GM18511 (cell line): ENCODE measurements around the gene KRTAP5-4.
"Not testable (repeated sequence)": the region's sequence is repeated elsewhere in the genome, so short reads cannot be mapped to it uniquely, and the experiment has no call there.

Experiments used
- ATAC-seq: cut with Tn5 transposase; IDR thresholded peaks from one replicate; pipeline ENCODE4 v1.9.1; 2021; ENCODE audit warnings: mild to moderate bottlenecking, moderate library complexity; ENCODE audit not compliant: unreplicated experiment

The KRTAP5-4 gene

GRCh38 chr11:1653541-1654387 lies 31.8 kb upstream of the KRTAP5-4 start:
- no peak for ATAC-seq

GRCh38 chr11:1652771-1653540 lies 31.0 kb upstream of the KRTAP5-4 start:
- no peak for ATAC-seq

- ATAC-seq, result no peak
These were observed 30.5 kb upstream of the KRTAP5-4 start for GRCh38 chr11:1652442-1652770.

DNA sequence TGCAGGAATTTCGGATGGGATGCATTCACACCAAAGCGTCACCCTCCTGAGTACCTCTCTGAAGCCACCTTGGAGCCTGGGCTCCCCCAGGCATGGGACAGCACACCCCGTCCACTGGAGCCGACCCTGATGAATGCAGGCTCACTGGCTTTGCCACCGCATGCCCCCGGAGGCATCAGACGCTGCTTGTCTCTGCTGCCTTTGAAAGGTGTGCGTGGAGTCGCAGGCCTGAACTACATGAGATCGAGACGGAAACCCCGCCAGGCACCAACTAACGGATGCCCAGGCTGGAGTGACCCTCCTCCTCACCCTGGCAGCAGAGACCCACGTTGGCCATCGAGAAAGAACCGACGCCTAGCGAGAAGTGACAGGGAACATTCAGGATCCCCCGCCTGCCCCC lies 30.1 kb upstream of the KRTAP5-4 start:
- no peak for ATAC-seq

GRCh38 chr11:1651411-1651980 lies 29.6 kb upstream of the KRTAP5-4 start:
- ATAC-seq, result no peak

DNA sequence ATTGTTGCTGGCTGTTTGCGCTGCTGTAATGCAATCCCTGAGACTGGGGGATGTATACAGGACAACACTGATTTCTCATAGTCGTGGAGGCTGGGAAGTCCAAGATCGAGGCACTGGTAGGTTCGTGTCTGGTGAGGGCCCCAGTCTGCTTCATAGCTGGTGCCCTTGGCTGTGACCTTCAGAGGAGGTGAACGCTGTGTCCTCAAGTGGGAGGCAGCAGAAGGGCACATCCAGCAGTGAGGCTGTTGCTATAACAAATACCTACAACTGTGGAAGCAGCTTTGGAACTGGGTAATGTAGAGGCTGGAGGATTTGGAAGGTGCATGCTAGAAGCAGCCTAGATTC lies 29.0 kb upstream of the KRTAP5-4 start:
- no peak for ATAC-seq

DNA sequence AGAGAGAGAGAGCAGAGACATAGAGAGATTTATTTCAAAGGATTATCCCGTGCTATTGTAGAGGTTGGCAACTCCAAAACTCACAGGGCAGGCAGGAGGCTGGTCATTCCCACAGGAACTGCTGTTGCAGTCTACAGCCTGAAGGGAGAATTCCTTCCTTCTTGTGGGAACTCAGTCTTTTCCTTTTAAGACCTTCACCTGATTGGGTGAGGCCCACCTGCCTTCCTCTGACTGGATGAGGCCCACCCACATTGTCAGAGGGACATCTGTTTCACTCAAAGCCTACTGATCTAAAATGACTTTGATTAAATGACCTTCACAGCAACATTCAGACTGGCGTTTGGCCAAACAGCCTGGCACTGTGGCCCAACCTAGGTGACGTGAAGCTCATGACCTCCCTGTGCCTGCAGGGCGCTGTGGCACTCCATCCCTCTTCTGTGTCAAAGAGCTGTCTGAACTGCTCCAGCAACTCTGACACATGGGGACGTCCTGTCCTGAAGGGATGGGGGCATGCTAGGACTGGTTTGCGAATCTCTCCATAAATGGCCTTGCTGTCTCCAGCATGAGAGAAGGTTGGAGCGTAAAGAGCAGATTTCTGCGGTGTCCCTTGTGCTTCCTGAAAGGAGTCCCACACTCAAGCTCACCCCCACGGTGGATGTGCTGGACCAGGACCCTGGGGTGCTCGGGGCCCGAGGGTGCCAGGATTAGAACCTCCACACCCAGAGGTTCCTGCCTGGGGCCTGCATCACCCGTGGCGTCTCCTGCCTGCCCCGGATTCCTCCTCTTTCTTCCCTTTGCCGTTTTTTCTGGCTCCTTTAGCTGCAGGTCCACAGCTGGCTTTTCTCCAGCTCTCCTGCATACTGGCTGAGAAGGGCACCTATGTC lies 28.3 kb upstream of the KRTAP5-4 start:
- ATAC-seq, result no peak

DNA sequence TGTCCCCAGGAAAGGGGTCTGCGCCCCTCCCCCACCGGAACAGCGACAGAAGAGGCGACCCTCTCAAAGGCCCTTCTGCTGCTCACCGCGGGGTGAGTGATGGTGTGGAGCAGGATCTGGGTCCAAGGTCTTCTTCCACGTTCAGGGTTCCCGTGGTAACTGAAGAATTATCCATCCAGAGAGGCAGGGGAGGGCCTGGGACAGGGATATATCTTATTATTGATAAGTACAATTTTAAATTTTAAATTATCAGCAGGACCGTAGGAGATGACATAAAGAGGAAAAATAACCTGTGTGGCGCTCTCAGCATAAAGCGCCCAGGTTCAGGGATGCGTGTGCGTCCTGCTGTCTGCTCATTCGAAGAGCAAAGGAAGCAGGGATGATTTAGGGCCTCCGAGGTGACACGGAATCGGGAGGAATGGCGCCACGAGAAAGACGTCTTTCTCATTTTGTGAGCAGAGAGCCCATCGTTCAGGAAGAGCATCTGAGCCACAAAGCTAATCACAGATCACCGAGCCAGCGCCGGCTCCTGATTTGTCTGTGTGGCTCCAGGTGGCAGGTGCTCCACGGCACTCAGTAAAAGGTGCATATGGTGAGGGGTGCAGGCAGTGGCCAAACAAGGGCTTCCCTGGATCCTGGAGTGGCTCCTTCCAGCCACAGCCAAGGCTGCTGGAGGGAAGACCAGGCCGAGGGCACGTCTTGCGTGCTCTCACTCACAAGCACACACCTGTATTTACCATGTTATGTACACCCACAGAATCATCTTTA lies 26.9 kb upstream of the KRTAP5-4 start:
- ATAC-seq, result no peak

GRCh38 chr11:1647901-1648652 lies 26.1 kb upstream of the KRTAP5-4 start:
- ATAC-seq, result no peak

DNA sequence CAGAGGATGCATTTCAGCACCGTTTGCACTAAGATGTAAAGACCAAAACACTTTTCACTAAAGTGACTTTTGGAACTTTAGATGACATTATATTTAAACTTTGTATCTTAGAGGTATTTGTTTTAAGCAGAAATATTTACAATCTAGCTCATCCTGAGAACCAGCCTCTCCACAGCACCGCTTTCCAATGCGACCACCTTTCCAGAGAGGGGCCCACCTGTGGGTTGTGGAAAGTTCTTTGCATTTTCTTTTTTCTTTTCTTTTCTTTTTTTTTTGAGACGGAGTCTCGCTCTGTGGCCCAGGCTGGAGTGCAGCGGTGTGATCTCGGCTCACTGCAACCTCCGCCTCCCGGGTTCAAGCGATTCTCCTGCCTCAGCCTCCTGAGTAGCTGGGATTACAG lies 24.6 kb upstream of the KRTAP5-4 start:
- not testable (repeated sequence) for ATAC-seq

- no peak for ATAC-seq
These were observed 23.5 kb upstream of the KRTAP5-4 start for GRCh38 chr11:1645357-1645821.

GRCh38 chr11:1644601-1645356 lies 22.8 kb upstream of the KRTAP5-4 start:
- ATAC-seq, result no peak

DNA sequence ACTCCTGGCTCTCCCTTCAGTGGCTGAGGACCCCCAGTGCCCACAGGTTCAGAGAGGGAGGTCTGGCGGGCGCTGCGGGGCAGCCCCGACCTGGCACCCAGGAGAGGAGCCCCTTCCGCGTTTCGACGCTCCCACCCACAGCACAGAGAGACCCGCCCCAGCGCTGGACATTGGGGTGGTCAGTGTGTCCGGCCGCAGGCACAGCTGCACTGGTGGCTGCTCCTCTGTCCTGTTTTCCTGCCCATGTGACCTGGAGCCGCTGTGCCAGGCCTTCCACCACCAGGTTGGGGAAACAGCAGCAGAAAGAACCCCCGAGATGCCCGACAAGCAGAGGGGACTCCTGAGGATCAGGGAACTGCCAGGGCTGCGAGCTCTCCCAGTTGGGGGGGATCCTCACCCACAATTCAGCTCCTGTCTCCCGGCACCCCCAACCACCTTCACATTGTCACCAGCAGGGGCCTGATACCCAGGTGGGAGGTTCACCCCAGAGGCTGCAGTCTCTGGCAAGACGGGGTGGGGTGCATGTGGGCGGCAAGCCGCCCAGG lies 21.3 kb upstream of the KRTAP5-4 start:
- no peak for ATAC-seq

- no peak for ATAC-seq
These were observed 20.6 kb upstream of the KRTAP5-4 start for GRCh38 chr11:1642288-1643145.

- ATAC-seq, result no peak
These were observed 19.2 kb upstream of the KRTAP5-4 start for GRCh38 chr11:1641096-1641495.

- no peak for ATAC-seq
These were observed 18.4 kb upstream of the KRTAP5-4 start for GRCh38 chr11:1640076-1640946.

- ATAC-seq, result no peak
These were observed 17.7 kb upstream of the KRTAP5-4 start for GRCh38 chr11:1639666-1640065.
